OCI-LY7 (cell line): ENCODE measurements around the gene KHSRP. TPM values are rescaled to one million over a fixed set of nuclear protein-coding genes. Genes with fewer than 3 reads are reported as not detected.

Experiments used
- BruUV-seq: library from RNA; stranded (reverse); fragments of 400-500 nt; replicated peaks from 2 replicates; lab custom pipeline; 2021; lab: Mats Ljungman, UMichigan
- CTCF ChIA-PET: fragments of 300-600 bp; sonication (Branson Sonifier 250); formaldehyde crosslinking; loops from one replicate; lab custom pipeline; 2022; ENCODE audit warnings: antibody characterized with exemption; ENCODE audit not compliant: unreplicated experiment; lab: Charles Lee
- POLR2A ChIA-PET: fragments of 300-600 bp; sonication (Branson Sonifier 250); formaldehyde crosslinking; loops from one replicate; lab custom pipeline; 2022; ENCODE audit warnings: antibody characterized with exemption; lab: Charles Lee
- DNase-seq: peaks from one replicate; pipeline ENCODE4 v3.0.0-alpha.2; 2015; ENCODE audit warnings: low spot score
- H2AFZ ChIP-seq: fragments of 200-600 bp; sonication (generic), shearing (Covaris generic); 2 replicates; pipeline ENCODE4 v1.6.1; 2014; ENCODE audit warnings: mild to moderate bottlenecking, antibody characterized with exemption, low read length, moderate library complexity
- H3K27ac ChIP-seq: fragments of 200-600 bp; sonication (generic); 2 replicates; pipeline ENCODE4 v1.5.1; 2014; ENCODE audit warnings: mixed run types, low read depth, mild to moderate bottlenecking, moderate library complexity, low read length, inconsistent platforms; ENCODE audit not compliant: poor library complexity, severe bottlenecking
- H3K36me3 ChIP-seq: fragments of 200-600 bp; sonication (generic); 2 replicates; pipeline ENCODE4 v1.6.1; 2014; ENCODE audit warnings: mild to moderate bottlenecking, antibody characterized with exemption, low read length, moderate library complexity, mixed read lengths; ENCODE audit not compliant: insufficient read depth
- H3K4me1 ChIP-seq: fragments of 200-600 bp; sonication (generic); 2 replicates; pipeline ENCODE4 v1.5.1; 2014; ENCODE audit warnings: mild to moderate bottlenecking, low read length; ENCODE audit not compliant: insufficient read depth, poor library complexity, severe bottlenecking
- H3K4me2 ChIP-seq: fragments of 200-600 bp; sonication (generic); 2 replicates; pipeline ENCODE4 v1.6.1; 2014; ENCODE audit warnings: mild to moderate bottlenecking, low read length
- H3K4me3 ChIP-seq: fragments of 200-600 bp; sonication (generic); 2 replicates; pipeline ENCODE4 v1.5.1; 2014; ENCODE audit warnings: mild to moderate bottlenecking, low read depth, low read length; ENCODE audit not compliant: poor library complexity, severe bottlenecking
- H3K79me2 ChIP-seq: fragments of 200-600 bp; sonication (generic); 2 replicates; pipeline ENCODE4 v1.6.1; 2016; ENCODE audit warnings: low read depth, mild to moderate bottlenecking, low read length, moderate library complexity, mixed read lengths; ENCODE audit not compliant: insufficient read depth
- H3K9me2 ChIP-seq: fragments of 200-600 bp; sonication (generic); 2 replicates; pipeline ENCODE4 v1.6.1; 2016; ENCODE audit warnings: mild to moderate bottlenecking, low read length, mixed read lengths; ENCODE audit not compliant: insufficient read depth
- H3K9me3 ChIP-seq: fragments of 200-600 bp; sonication (generic); 2 replicates; pipeline ENCODE4 v1.6.1; 2014; ENCODE audit warnings: mild to moderate bottlenecking, mixed run types, low read length, mixed read lengths
- H4K20me1 ChIP-seq: fragments of 200-600 bp; sonication (generic); 2 replicates; pipeline ENCODE4 v1.6.1; 2014; ENCODE audit warnings: mild to moderate bottlenecking, antibody characterized with exemption, low read length, moderate library complexity, mixed read lengths; ENCODE audit not compliant: insufficient read depth
- CTCF ChIP-seq: fragments of 200-600 bp; sonication (generic); conservative IDR thresholded peaks from 2 replicates; pipeline ENCODE4 v1.5.1; 2014; ENCODE audit warnings: mild to moderate bottlenecking, antibody characterized with exemption, low read length, moderate library complexity, mixed read lengths
- EZH2phosphoT487 ChIP-seq: fragments of 200-600 bp; sonication (generic); IDR thresholded peaks from 2 replicates; pipeline ENCODE4 v1.6.1; 2018; ENCODE audit warnings: low read depth, borderline replicate concordance, mild to moderate bottlenecking, mixed run types, antibody characterized with exemption, low read length, moderate library complexity, mixed read lengths
- intact Hi-C: fragments of 100-400 bp; cut with micrococcal nuclease; formaldehyde crosslinking; loops from one replicate; pipeline ENCODE4 v1.10.0; 2022; ENCODE audit not compliant: unreplicated experiment
- total RNA-seq, 2 experiments: library from RNA; depleted of rRNA in 1 of 2; stranded (reverse); fragments of >200 nt in 1 of 2; shearing (Covaris generic) in 1 of 2; gene quantifications; 2 replicates each; pipeline ENCODE4 v1.2.3, GENCODE V29; 2014 to 2022

Gene KHSRP
- total RNA-seq, 2 experiments from 2014 or later, result 255 to 499 TPM

- Histone ChIP-seq H3K9me2 (no peaks in the 10 kb centered on the region), H2AFZ (peak overlapping the region; percentile 78), H3K79me2 (no peaks in the 10 kb centered on the region), H3K4me2 (peak overlapping the region; percentile 84), H3K36me3 (peaks cover 17% of the 10 kb centered on the region), H3K9me3 (no peaks in the 10 kb centered on the region), H3K27ac (peak overlapping the region; percentile 85), H3K4me3 (peak overlapping the region; percentile 84), H3K4me1 (peaks cover 13% of the 10 kb centered on the region), H4K20me1 (no peaks in the 10 kb centered on the region)
- TF ChIP-seq CTCF (no peak), EZH2phosphoT487 (no peak)
- intact Hi-C loops, result loop anchor here (2.0 kb wide), 2 partner anchors 52 to 364 kb away; partner anchors contain the start of genes GPR108 and KHSRP
- CTCF ChIA-PET, result interaction anchor here (0.6 to 0.9 kb wide), 2 partner anchors 11 to 52 kb away, joined by 4 to 6 read pairs; partner anchors contain the start of gene CLPP
- BruUV-seq, result no TSS peak
- POLR2A ChIA-PET, result interaction anchor here (0.5 to 1.1 kb wide), 6 partner anchors 10 to 148 kb away, joined by 3 to 5 read pairs (median 4); partner anchors contain the start of gene KHSRP
- peak; percentile 98 for DNase-seq
These were observed 51.4 kb downstream of the KHSRP start for GRCh38 chr19:6373096-6373812.

DNA sequence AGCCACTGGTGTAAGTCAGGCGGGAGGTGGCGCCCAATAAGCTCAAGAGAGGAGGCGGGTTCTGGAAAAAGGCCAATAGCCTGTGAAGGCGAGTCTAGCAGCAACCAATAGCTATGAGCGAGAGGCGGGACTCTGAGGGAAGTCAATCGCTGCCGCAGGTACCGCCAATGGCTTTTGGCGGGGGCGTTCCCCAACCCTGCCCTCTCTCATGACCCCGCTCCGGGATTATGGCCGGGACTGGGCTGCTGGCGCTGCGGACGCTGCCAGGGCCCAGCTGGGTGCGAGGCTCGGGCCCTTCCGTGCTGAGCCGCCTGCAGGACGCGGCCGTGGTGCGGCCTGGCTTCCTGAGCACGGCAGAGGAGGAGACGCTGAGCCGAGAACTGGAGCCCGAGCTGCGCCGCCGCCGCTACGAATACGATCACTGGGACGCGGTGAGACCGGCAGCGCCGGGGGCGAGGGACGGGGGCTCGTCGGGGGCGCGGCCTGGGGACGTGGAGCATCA is 52.0 kb downstream of the KHSRP start, which contains the start of gene ALKBH7:
TSS of gene ALKBH7 (plus strand) at position 201 of the 502 bp plus-strand sequence. CDS start at position 228, 27 bp downstream.
- peak within 1 kb of the TSS; percentile 84 for H3K4me3 ChIP-seq
- H3K9me3 ChIP-seq, result no peaks in the 10 kb centered on the region
- H3K4me2 ChIP-seq, result peak within 1 kb of the TSS; percentile 84
- H3K9me2 ChIP-seq, result no peaks in the 10 kb centered on the region
- H3K36me3 ChIP-seq, result peaks cover 19% of the 10 kb centered on the region
- BruUV-seq, result no TSS peak
- no peaks in the 10 kb centered on the region for H4K20me1 ChIP-seq
- H3K79me2 ChIP-seq, result no peaks in the 10 kb centered on the region
- ChIA-PET CTCF (interaction anchor here (0.6 to 0.9 kb wide), 2 partner anchors 11 to 162 kb away, joined by 3 to 6 read pairs; partner anchors contain the start of gene CLPP), POLR2A (interaction anchor here (0.6 to 1.1 kb wide), 7 partner anchors 10 to 233 kb away, joined by 3 to 5 read pairs (median 3); partner anchors contain the start of gene KHSRP)
- peak; percentile 100 for DNase-seq
- H3K4me1 ChIP-seq, result peaks cover 13% of the 10 kb centered on the region
- intact Hi-C loops, result loop anchor here (2.0 kb wide), 2 partner anchors 52 to 364 kb away; partner anchors contain the start of genes GPR108 and KHSRP
- H2AFZ ChIP-seq, result peak within 1 kb of the TSS; percentile 78
- no peak for TF ChIP-seq CTCF
- no peak for TF ChIP-seq EZH2phosphoT487
- H3K27ac ChIP-seq, result peak within 1 kb of the TSS; percentile 85
